SU-DHL-6 (cell line): Measurements from ENCODE around the gene HDAC7.

Source experiments
- EZH2phosphoT487 ChIP-seq: fragments of 200-600 bp; sonication (generic), shearing (Covaris generic); conservative IDR thresholded peaks from 2 replicates; pipeline ENCODE4 v1.6.1; 2018; ENCODE audit warnings: mild to moderate bottlenecking, antibody characterized with exemption, low read length, moderate library complexity, mixed read lengths
- TF ChIP-seq, protein P1 (sequence below): fragments of 200-600 bp; sonication (generic); IDR thresholded peaks from one replicate; pipeline ENCODE4 v1.5.1; 2017; ENCODE audit warnings: antibody characterized with exemption, mild to moderate bottlenecking, low read length, moderate library complexity; ENCODE audit not compliant: insufficient read depth, poor library complexity, severe bottlenecking

DNA sequence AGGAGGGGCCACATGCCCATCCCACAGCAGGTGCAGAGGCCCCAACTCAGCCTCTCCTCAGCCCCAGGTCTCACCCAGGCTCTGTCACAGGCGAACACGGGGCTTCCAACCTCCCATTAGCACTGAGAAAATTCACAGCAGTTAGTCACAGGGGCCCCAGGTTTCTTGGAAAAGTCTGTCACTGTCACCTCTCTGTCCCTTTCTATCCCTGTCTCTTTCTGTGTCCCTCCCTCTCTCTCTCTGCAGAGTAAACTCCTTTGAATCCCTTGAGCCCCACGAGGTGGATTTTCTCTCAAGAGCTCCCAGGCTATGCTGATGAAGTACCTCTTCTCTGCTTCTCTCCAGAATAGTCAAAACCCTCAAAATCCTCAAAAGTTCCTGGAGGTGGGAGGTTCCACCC lies 80.4 kb downstream of the HDAC7 start:
- TF ChIP-seq, protein P1, sequence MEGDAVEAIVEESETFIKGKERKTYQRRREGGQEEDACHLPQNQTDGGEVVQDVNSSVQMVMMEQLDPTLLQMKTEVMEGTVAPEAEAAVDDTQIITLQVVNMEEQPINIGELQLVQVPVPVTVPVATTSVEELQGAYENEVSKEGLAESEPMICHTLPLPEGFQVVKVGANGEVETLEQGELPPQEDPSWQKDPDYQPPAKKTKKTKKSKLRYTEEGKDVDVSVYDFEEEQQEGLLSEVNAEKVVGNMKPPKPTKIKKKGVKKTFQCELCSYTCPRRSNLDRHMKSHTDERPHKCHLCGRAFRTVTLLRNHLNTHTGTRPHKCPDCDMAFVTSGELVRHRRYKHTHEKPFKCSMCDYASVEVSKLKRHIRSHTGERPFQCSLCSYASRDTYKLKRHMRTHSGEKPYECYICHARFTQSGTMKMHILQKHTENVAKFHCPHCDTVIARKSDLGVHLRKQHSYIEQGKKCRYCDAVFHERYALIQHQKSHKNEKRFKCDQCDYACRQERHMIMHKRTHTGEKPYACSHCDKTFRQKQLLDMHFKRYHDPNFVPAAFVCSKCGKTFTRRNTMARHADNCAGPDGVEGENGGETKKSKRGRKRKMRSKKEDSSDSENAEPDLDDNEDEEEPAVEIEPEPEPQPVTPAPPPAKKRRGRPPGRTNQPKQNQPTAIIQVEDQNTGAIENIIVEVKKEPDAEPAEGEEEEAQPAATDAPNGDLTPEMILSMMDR = no peak
- TF ChIP-seq EZH2phosphoT487 = no peak
